ENCODE results near the gene RAPGEF1.
"Not testable (repeated sequence)": the region's sequence is repeated elsewhere in the genome, so short reads cannot be mapped to it uniquely, and the experiment has no call there.

Gene RAPGEF1

GRCh38 chr9:131739959-131740648 lies at the start of gene RAPGEF1:
TSS of gene RAPGEF1 (minus strand) at chr9:131740076. CDS start at chr9:131739830, 246 bp downstream.
- DNase-seq (ENCODE audit: low read depth), result no peak
- peak within 1 kb of the TSS; percentile 69 for H3K4me3 ChIP-seq (ENCODE audit: low read depth, low read length)

- H3K4me3 ChIP-seq (ENCODE audit: low read depth, low read length), result no peak overlapping the region
These were observed 49.0 kb upstream of the RAPGEF1 start for GRCh38 chr9:131788851-131789250.

GRCh38 chr9:131787838-131788237 lies 48.0 kb upstream of the RAPGEF1 start:
- H3K4me3 ChIP-seq (ENCODE audit: low read depth, low read length), result no peak overlapping the region
- DNase-seq (ENCODE audit: low read depth), result no peak

More at GRCh38 chr9:131788851-131789250, 49.0 kb upstream of the RAPGEF1 start:
- no peak for DNase-seq (ENCODE audit: low read depth)

- H3K4me3 ChIP-seq (ENCODE audit: low read depth, low read length), result no peak overlapping the region
- no peak for DNase-seq (ENCODE audit: low read depth)
These were observed 45.0 kb upstream of the RAPGEF1 start for GRCh38 chr9:131784748-131785501.

GRCh38 chr9:131781069-131781468 lies 41.2 kb upstream of the RAPGEF1 start:
- no peak for DNase-seq (ENCODE audit: low read depth)
- no peak overlapping the region for H3K4me3 ChIP-seq (ENCODE audit: low read depth, low read length)

GRCh38 chr9:131776473-131776872 lies 36.6 kb upstream of the RAPGEF1 start:
- no peak for DNase-seq (ENCODE audit: low read depth)
- no peak overlapping the region for H3K4me3 ChIP-seq (ENCODE audit: low read depth, low read length)

GRCh38 chr9:131776036-131776435 lies 36.2 kb upstream of the RAPGEF1 start:
- H3K4me3 ChIP-seq (ENCODE audit: low read depth, low read length), result no peak overlapping the region
- DNase-seq (ENCODE audit: low read depth), result no peak

- H3K4me3 ChIP-seq (ENCODE audit: low read depth, low read length), result no peak overlapping the region
- DNase-seq (ENCODE audit: low read depth), result no peak
These were observed 34.8 kb upstream of the RAPGEF1 start for GRCh38 chr9:131774636-131775035.

- no peak overlapping the region for H3K4me3 ChIP-seq (ENCODE audit: low read depth, low read length)
These were observed 34.1 kb upstream of the RAPGEF1 start for GRCh38 chr9:131773911-131774379.

GRCh38 chr9:131772940-131773339 lies 33.1 kb upstream of the RAPGEF1 start:
- no peak overlapping the region for H3K4me3 ChIP-seq (ENCODE audit: low read depth, low read length)
- DNase-seq (ENCODE audit: low read depth), result no peak

More at GRCh38 chr9:131773911-131774379, 34.1 kb upstream of the RAPGEF1 start:
- DNase-seq (ENCODE audit: low read depth), result no peak

- DNase-seq (ENCODE audit: low read depth), result no peak
- H3K4me3 ChIP-seq (ENCODE audit: low read depth, low read length), result no peak overlapping the region
These were observed 31.8 kb upstream of the RAPGEF1 start for GRCh38 chr9:131771646-131772045.

- H3K4me3 ChIP-seq (ENCODE audit: low read depth, low read length), result no peak overlapping the region
- DNase-seq (ENCODE audit: low read depth), result no peak
These were observed 29.5 kb upstream of the RAPGEF1 start for GRCh38 chr9:131769361-131769760.

- H3K4me3 ChIP-seq (ENCODE audit: low read depth, low read length), result no peak overlapping the region
- DNase-seq (ENCODE audit: low read depth), result no peak
These were observed 24.7 kb upstream of the RAPGEF1 start for GRCh38 chr9:131764568-131764967.

GRCh38 chr9:131762356-131762932 lies 22.6 kb upstream of the RAPGEF1 start:
- H3K4me3 ChIP-seq (ENCODE audit: low read depth, low read length), result no peak overlapping the region
- DNase-seq (ENCODE audit: low read depth), result no peak

GRCh38 chr9:131759017-131759647 lies 19.3 kb upstream of the RAPGEF1 start:
- no peak overlapping the region for H3K4me3 ChIP-seq (ENCODE audit: low read depth, low read length)
- no peak for DNase-seq (ENCODE audit: low read depth)

GRCh38 chr9:131757549-131757948 lies 17.7 kb upstream of the RAPGEF1 start:
- no peak for DNase-seq (ENCODE audit: low read depth)
- no peak overlapping the region for H3K4me3 ChIP-seq (ENCODE audit: low read depth, low read length)

GRCh38 chr9:131755541-131756198 lies 15.8 kb upstream of the RAPGEF1 start:
- DNase-seq (ENCODE audit: low read depth), result no peak
- H3K4me3 ChIP-seq (ENCODE audit: low read depth, low read length), result no peak overlapping the region

GRCh38 chr9:131754846-131755245 lies 15.0 kb upstream of the RAPGEF1 start:
- DNase-seq (ENCODE audit: low read depth), result no peak
- no peak overlapping the region for H3K4me3 ChIP-seq (ENCODE audit: low read depth, low read length)

- H3K4me3 ChIP-seq (ENCODE audit: low read depth, low read length); DNase-seq (ENCODE audit: low read depth): not testable (repeated sequence)
These were observed 13.9 kb upstream of the RAPGEF1 start for GRCh38 chr9:131753751-131754150.

Data from skeletal muscle cell (primary cell).